Fibroblast of mammary gland (primary cell): ENCODE results near the gene ABCG5.

Experiments
- DNase-seq: peaks from one replicate; pipeline ENCODE4 v3.0.0-alpha.2; 2010; ENCODE audit warnings: low read depth
- H3K4me3 ChIP-seq: 2 replicates; pipeline ENCODE4 v1.5.1; 2011; ENCODE audit warnings: low read depth, mild to moderate bottlenecking, low read length, moderate library complexity; ENCODE audit not compliant: control insufficient read depth
- CTCF ChIP-seq: conservative IDR thresholded peaks from 2 replicates; pipeline ENCODE4 v1.5.1; 2011; ENCODE audit warnings: low read depth, low read length, inconsistent platforms; ENCODE audit not compliant: control insufficient read depth, insufficient read depth

Gene ABCG5

GRCh38 chr2:43837033-43837432 lies 1.6 kb downstream of the ABCG5 start:
- DNase-seq, result no peak
- no peak overlapping the region for H3K4me3 ChIP-seq
- TF ChIP-seq CTCF, result no peak

GRCh38 chr2:43832457-43832856 lies 6.2 kb downstream of the ABCG5 start:
- no peak overlapping the region for H3K4me3 ChIP-seq
- peak; percentile 29 for DNase-seq
- TF ChIP-seq CTCF, result no peak

GRCh38 chr2:43831543-43832294 lies 6.9 kb downstream of the ABCG5 start:
- no peak for DNase-seq
- H3K4me3 ChIP-seq, result no peak overlapping the region
- no peak for TF ChIP-seq CTCF

- no peak for DNase-seq
- no peak overlapping the region for H3K4me3 ChIP-seq
- TF ChIP-seq CTCF, result no peak
Measured at GRCh38 chr2:43826305-43827250, 12.1 kb downstream of the ABCG5 start.

- TF ChIP-seq CTCF, result no peak
- H3K4me3 ChIP-seq, result no peak overlapping the region
- no peak for DNase-seq
Measured at GRCh38 chr2:43825841-43826240, 12.8 kb downstream of the ABCG5 start.

- no peak for TF ChIP-seq CTCF
- no peak overlapping the region for H3K4me3 ChIP-seq
- no peak for DNase-seq
Measured at GRCh38 chr2:43824951-43825493, 13.6 kb downstream of the ABCG5 start.
